ENCODE data around the gene ARHGAP15.

DNA sequence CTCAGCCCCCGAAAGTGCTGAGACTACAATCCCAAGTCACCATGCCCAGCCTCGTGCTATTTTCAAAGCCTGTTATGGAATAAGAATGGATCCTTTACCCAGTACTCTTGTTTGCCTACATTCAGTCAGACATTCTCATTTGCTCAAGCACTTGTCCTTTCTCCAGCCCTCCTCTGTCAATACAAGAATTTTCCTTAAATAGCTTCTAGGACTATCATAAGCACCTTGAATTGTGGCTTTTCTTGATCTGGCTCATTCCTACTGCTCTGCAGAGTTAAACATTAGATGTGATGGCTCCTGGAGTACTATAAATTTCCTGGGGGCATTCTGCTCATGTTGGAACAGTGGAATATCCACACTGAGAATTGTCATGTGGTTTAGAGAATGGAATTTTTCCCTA is 506.1 kb downstream of the ARHGAP15 start:
- TF ChIP-seq CTCF (IDR thresholded peaks at IDR 0.05): no peak
- TF ChIP-seq SIN3A (IDR thresholded peaks at IDR 0.05; ENCODE audit: borderline replicate concordance, insufficient read depth, low read depth, low read length): no peak
- no peak for TF ChIP-seq POLR2AphosphoS5 (IDR thresholded peaks at IDR 0.05; ENCODE audit: low read depth, low read length)
